ENCODE measurements around the gene QTRT2.

GRCh38 chr3:114052216-114052615 lies 4.3 kb upstream of the QTRT2 start:
- TF ChIP-seq CTCF (conservative IDR thresholded peaks at IDR 0.05 in 1 of 2, IDR thresholded peaks at IDR 0.05 in 1 of 2; ENCODE audit: extremely low read depth in 1 of 2, insufficient read depth in 1 of 2, low read depth in 1 of 2, low read length in 2 of 2): no peak
- TF ChIP-seq EZH2 (IDR thresholded peaks at IDR 0.05; ENCODE audit: borderline replicate concordance, low read length): no peak

Measured in mammary epithelial cell (primary cell).